Panc1 (cell line): ENCODE data around the gene RASSF10. TPM values are rescaled to one million over a fixed set of nuclear protein-coding genes. Genes with fewer than 3 reads are reported as not detected.

Experiments
- ATAC-seq: fragments of 200-7000 bp; cut with Tn5 transposase; 2 replicates; pipeline ENCODE4 v1.9.1; 2020; ENCODE audit warnings: mild to moderate bottlenecking, moderate library complexity
- BruUV-seq: library from RNA; stranded (reverse); fragments of 400-500 nt; replicated peaks from 2 replicates; lab custom pipeline; 2021; lab: Mats Ljungman, UMichigan
- CTCF ChIA-PET: fragments of 300-600 bp; sonication (Branson Sonifier 250); formaldehyde crosslinking; loops from one replicate; lab custom pipeline; 2022; ENCODE audit warnings: antibody characterized with exemption; lab: Charles Lee
- POLR2A ChIA-PET: fragments of 300-600 bp; sonication (Branson Sonifier 250); formaldehyde crosslinking; loops from one replicate; lab custom pipeline; 2022; ENCODE audit warnings: antibody characterized with exemption; lab: Charles Lee
- DNase-seq: peaks from one replicate; pipeline ENCODE4 v3.0.0-alpha.2; 2010; ENCODE audit warnings: low read depth, low spot score
- H3K27ac ChIP-seq: 2 replicates; pipeline ENCODE4 v1.5.1; 2011; ENCODE audit warnings: mild to moderate bottlenecking, low read length, inconsistent platforms
- H3K27me3 ChIP-seq: fragments of 200-500 bp; sonication (Bioruptor generic); 2 replicates; pipeline ENCODE4 v1.6.0; 2014; ENCODE audit warnings: low read length, inconsistent platforms; ENCODE audit not compliant: control insufficient read depth, insufficient read depth
- H3K36me3 ChIP-seq: fragments of 200-500 bp; sonication (Bioruptor generic); 2 replicates; pipeline ENCODE4 v1.5.1; 2014; ENCODE audit warnings: inconsistent platforms, mild to moderate bottlenecking, low read length, moderate library complexity; ENCODE audit not compliant: control insufficient read depth, insufficient read depth
- H3K4me1 ChIP-seq: 2 replicates; pipeline ENCODE4 v1.5.1; 2011; ENCODE audit warnings: inconsistent platforms, mild to moderate bottlenecking, low read length, moderate library complexity; ENCODE audit not compliant: control insufficient read depth, insufficient read depth
- H3K4me3 ChIP-seq, 2 experiments: 2 replicates each; pipeline ENCODE4 v1.5.1; 2011 to 2012; ENCODE audit warnings: low read depth in 2 of 2, low read length in 2 of 2, mild to moderate bottlenecking in 2 of 2, inconsistent platforms in 1 of 2, moderate library complexity in 1 of 2
- H3K9me3 ChIP-seq: fragments of 200-500 bp; sonication (Bioruptor generic); 2 replicates; pipeline ENCODE4 v1.5.1; 2014; ENCODE audit warnings: low read depth, mild to moderate bottlenecking, inconsistent platforms, low read length, moderate library complexity; ENCODE audit not compliant: control insufficient read depth, insufficient read depth
- CTCF ChIP-seq: fragments of 450-650 bp; IDR thresholded peaks from 2 replicates; pipeline ENCODE4 v1.5.1; 2017; ENCODE audit warnings: mild to moderate bottlenecking
- POLR2AphosphoS5 ChIP-seq: IDR thresholded peaks from 2 replicates; pipeline ENCODE4 v1.6.1; 2012; ENCODE audit warnings: mild to moderate bottlenecking, low read depth, low read length, moderate library complexity
- REST ChIP-seq, 2 experiments: IDR thresholded peaks; 2 replicates each; pipeline ENCODE4 v1.6.1; 2011 to 2012; ENCODE audit warnings: low read depth in 2 of 2, control low read depth in 1 of 2, low read length in 1 of 2, mild to moderate bottlenecking in 1 of 2, moderate library complexity in 1 of 2; ENCODE audit not compliant: insufficient read depth in 1 of 2
- SIN3A ChIP-seq: IDR thresholded peaks from 2 replicates; pipeline ENCODE4 v1.6.1; 2012; ENCODE audit warnings: low read depth, mild to moderate bottlenecking, low read length, moderate library complexity, borderline replicate concordance; ENCODE audit not compliant: insufficient read depth
- TCF7L2 ChIP-seq: IDR thresholded peaks from 2 replicates; pipeline ENCODE4 v1.6.1; 2011; ENCODE audit warnings: mild to moderate bottlenecking, low read depth, low read length, inconsistent platforms
- in situ Hi-C: cut with HindIII; loops from 2 replicates; pipeline ENCODE4 v1.10.0; 2016; ENCODE audit warnings: low sequenced_read_pairs, low pct_unique_long_range_greater_than_20kb
- intact Hi-C: fragments of 100-400 bp; cut with micrococcal nuclease; formaldehyde crosslinking; loops from one replicate; pipeline ENCODE4 v1.10.0; 2022; ENCODE audit not compliant: unreplicated experiment
- total RNA-seq: library from RNA; stranded (reverse); gene quantifications from one replicate; pipeline ENCODE4 v1.2.1, GENCODE V29; 2021; ENCODE audit not compliant: unreplicated experiment

Gene RASSF10
- total RNA-seq, 1 experiment from 2014 or later, result not detected

- Histone ChIP-seq H3K4me1 (no peaks in the 10 kb centered on the region), H3K4me3 (no peak overlapping the region), H3K27ac (no peak overlapping the region), H3K27me3 (peaks cover 31% of the 10 kb centered on the region), H3K9me3 (no peaks in the 10 kb centered on the region), H3K36me3 (no peaks in the 10 kb centered on the region)
- no TSS peak for BruUV-seq
- DNase-seq (no peak), ATAC-seq (no peak)
- ChIA-PET POLR2A (no interaction called here), CTCF (no interaction called here)
- in situ Hi-C loops, result no loop called here
- TF ChIP-seq REST (IDR thresholded peaks at IDR 0.05; ENCODE audit: insufficient read depth in 1 of 2, low read depth in 2 of 2, low read length in 1 of 2), result no peak
- TF ChIP-seq TCF7L2, result no peak
- no peak for TF ChIP-seq SIN3A
- TF ChIP-seq POLR2AphosphoS5, result no peak
- TF ChIP-seq CTCF, result no peak
- intact Hi-C loops, result no loop called here
These were observed 31.9 kb downstream of the RASSF10 start for GRCh38 chr11:13040969-13041561.

- POLR2A ChIA-PET, result no interaction called here
- in situ Hi-C loops, result no loop called here
- DNase-seq (no peak), ATAC-seq (no peak)
- CTCF ChIA-PET, result no interaction called here
- TF ChIP-seq CTCF (no peak), POLR2AphosphoS5 (no peak), TCF7L2 (no peak), REST (IDR thresholded peaks at IDR 0.05; ENCODE audit: insufficient read depth in 1 of 2, low read depth in 2 of 2, low read length in 1 of 2) (no peak), SIN3A (no peak)
- BruUV-seq, result no TSS peak
- H3K4me3 ChIP-seq, result no peak overlapping the region
- intact Hi-C loops, result no loop called here
- H3K9me3 ChIP-seq, result no peaks in the 10 kb centered on the region
- no peaks in the 10 kb centered on the region for H3K4me1 ChIP-seq
- no peaks in the 10 kb centered on the region for H3K36me3 ChIP-seq
- no peak overlapping the region for H3K27ac ChIP-seq
- H3K27me3 ChIP-seq, result peaks cover 24% of the 10 kb centered on the region
These were observed 33.8 kb downstream of the RASSF10 start for GRCh38 chr11:13042873-13043342.
